SHP77 treated with DMSO at 0.1 percent for 48 hours (cell line): ENCODE results near the gene DNAJC7.
"Not testable (repeated sequence)": the region's sequence is repeated elsewhere in the genome, so short reads cannot be mapped to it uniquely, and the experiment has no call there.

Experiments used
- DNase-seq: peaks from one replicate; lab custom pipeline; 2025; lab: John Stamatoyannopoulos, UW

The DNAJC7 gene

GRCh38 chr17:42040818-42041217 lies 23.6 kb upstream of the DNAJC7 start:
- DNase-seq = no peak

GRCh38 chr17:42039794-42040763 lies 22.8 kb upstream of the DNAJC7 start:
- no peak for DNase-seq

DNA sequence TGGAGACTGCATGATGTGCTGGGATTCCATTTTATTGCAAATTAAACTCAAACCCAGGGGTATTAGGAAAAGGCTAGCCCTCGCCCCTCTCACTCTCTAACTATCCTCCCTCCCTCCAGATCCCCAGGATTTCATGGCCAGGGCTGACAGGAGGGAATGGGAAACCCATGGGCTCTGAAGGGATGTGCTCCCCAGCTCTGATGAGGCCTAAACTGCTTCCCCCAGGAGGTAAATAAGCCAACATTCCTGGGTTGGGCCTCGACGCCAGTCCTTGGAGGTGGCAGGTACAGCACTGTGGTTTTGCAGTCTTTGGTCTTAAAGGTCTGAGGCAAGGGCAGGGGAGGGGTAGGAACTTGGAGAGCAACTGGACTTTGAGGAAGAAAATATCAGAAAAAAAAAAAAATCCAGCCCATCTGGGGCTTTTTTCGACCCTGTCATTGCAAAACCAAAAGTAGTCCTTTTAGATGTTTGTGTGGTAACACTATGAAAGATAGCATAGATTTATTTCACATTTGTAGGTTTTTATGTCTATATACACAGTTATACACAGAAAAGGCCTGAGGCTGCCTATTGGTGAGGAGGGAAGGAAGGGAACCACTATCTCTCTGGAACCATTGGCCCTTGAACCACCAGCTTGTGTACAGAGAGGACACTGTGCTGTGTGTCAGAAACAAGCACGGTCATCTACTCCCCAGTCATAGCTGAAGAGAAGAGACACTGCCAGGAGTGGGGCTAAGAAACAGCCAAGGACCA lies 21.2 kb upstream of the DNAJC7 start:
- no peak for DNase-seq

GRCh38 chr17:42034059-42034458 lies 16.8 kb upstream of the DNAJC7 start:
- DNase-seq = no peak

DNA sequence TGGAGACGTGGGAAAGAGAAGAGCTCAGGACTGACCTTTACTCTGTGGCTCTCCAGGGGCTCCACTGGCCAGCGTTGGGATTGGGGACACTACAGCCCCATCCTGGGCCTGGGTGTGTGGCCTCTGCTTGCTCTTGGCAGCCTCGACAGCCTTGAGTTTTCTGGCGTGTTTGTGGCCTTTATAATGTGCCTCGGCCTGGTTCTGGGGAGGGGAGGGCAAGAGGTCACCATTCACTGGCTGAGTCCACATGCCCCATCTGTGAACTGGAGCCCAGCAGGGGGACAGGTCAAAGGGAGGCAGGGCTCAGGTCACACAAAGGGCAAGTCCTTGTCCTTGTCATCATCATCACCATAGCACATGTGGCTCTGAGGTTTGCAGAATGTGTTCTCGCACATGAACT lies 14.3 kb upstream of the DNAJC7 start:
- no peak for DNase-seq

DNA sequence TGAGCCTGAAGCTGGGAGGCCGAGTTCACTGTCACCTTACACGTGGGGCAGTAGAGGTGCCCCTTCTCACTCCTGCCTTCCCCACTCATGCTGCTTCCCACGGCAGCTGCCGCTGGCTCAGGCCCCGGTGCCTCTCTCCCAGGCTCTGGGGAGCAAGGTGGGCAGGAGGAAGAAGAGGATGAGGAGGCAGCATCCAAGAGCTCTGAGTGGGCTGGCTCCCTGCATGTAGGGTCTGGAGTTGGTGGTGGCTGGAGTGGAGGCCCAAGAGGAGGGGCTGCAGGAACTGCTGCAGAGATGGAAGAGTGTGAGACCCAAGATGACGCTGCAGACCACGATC lies 11.5 kb upstream of the DNAJC7 start:
- DNase-seq = no peak

DNA sequence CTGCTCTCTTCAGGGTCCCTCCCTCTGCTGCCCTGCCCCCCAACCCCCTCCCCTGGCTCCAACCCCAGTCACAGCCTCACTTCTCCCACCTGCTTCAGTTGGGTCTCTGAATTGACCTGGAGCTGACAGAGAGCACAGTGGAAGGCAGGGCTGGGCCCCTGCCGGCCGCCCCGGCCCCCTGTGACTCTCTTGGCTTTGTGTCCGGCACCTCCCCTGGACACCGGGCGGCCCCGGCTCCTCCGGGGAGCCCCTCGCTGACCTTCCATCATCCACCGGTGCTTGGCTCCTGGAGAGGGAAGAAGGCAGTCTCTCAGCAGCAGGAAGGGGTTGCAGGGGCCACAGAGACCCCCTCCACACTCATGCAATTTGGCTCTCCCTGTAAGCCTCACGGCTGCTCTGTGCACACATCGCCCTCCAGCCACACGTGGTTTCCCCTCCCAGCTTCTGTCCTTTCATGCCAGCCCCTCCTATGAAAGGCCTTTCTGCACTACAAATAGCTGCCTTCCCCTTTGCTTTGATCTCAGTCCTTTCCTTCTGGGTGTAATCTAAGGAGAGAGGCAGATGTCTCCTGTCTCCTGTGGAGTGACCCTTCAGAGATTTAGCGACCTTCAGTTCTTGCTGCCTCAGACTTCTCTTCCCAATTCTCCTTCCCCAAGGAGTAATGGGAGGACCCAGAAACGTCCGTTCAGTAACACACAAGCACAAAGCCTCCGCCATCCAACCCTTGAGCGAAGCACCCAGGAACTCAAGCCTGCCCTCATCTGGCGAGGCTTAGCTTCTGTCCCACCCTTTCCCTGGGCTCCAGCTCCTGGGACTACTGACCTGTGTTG lies 10.9 kb upstream of the DNAJC7 start:
- no peak for DNase-seq

- DNase-seq = no peak
Measured at GRCh38 chr17:42027590-42027889, 10.3 kb upstream of the DNAJC7 start.

GRCh38 chr17:42026857-42027589 lies 9.8 kb upstream of the DNAJC7 start:
- DNase-seq = no peak

GRCh38 chr17:42025936-42026335 lies 8.7 kb upstream of the DNAJC7 start:
- DNase-seq = no peak

GRCh38 chr17:42025191-42025579 lies 7.9 kb upstream of the DNAJC7 start:
- no peak for DNase-seq

DNA sequence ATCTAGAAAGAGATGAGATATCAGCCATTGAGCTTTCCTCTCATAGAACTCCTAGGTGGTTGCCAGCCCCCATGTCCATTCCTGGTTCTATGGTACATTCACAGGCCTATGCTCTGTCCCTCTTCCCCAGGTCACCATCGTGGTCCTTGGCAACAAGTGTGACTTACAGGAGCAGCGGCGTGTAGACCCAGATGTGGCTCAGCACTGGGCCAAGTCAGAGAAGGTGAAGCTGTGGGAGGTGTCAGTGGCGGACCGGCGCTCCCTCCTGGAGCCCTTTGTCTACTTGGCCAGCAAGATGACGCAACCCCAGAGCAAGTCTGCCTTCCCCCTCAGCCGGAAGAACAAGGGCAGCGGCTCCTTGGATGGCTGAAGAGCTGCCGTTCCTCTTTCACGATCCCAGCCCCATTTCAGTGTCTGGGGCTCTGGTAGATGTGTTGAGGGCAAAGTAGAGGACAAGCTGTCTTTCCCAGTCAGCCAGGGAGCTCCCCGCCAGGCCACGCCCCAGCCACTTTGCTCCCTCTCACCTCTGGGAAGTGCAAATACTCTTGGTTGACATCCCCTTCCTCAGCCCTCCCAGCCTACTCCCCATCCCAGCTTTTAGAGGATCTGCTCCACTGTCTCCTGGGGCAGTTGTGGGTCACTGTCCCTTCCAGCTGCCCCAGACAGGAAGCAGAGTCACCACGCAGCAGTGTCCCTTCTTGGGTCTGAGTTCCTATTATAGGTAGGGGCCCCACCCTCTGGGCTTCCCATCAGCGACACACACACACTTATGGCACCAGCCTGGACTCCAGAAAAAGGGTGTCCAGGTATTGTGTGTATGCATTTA lies 6.5 kb upstream of the DNAJC7 start:
- DNase-seq = no peak

GRCh38 chr17:42020845-42021244 lies 3.6 kb upstream of the DNAJC7 start:
- DNase-seq = not testable (repeated sequence)

- peak; percentile 78 for DNase-seq
Measured at GRCh38 chr17:42019509-42020404, 2.5 kb upstream of the DNAJC7 start, which contains the start of gene NKIRAS2. Gene NKIRAS2 (plus strand): TSS chr17:42020090. CDS start chr17:42021578, 1,488 bp downstream.

GRCh38 chr17:42018988-42019387 lies 1.7 kb upstream of the DNAJC7 start:
- no peak for DNase-seq

DNA sequence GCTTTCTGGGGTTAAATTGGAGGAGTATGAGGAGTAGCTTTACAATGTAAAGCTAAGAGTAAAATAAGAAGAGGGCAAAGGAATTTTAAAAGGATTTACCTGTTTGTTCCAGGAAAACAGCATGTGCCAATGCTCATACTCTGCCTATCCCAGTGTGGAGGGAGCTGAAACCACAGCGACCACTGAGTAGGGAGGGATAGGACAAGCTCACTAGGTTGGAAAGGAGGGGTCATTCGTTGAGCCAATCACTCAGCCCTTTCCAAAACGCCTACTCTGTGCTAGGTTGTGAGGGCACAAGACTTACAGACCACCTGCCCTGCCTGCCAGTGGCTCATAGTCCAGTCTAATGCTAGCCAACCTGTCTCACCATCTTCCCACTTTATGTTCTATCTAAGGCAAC lies 1.1 kb upstream of the DNAJC7 start:
- DNase-seq = peak; percentile 6

- no peak for DNase-seq
Measured at GRCh38 chr17:42017866-42018200, 594 bp upstream of the DNAJC7 start.

GRCh38 chr17:42016411-42016831 lies 818 bp downstream of the DNAJC7 start:
- DNase-seq = no peak

DNA sequence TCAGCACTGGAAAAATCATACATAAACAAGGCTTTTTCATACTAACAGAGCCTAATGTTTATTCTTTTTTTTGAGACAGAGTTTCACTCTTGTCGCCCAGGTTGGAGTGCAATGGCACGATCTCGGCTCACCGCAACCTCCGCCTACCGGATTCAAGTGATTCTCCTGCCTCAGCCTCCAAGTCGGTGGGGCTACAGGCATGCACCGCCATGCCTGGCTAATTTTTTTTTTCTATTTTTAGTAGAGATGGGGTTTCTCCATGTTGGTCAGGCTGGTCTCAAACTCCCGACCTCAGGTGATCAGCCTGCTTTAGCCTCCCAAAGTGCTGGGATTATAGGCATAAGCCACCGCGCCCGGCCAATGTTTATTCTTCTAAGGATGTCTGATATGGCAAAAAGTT lies 3.5 kb downstream of the DNAJC7 start:
- not testable (repeated sequence) for DNase-seq

- DNase-seq = not testable (repeated sequence)
Measured at GRCh38 chr17:42012363-42012762, 4.9 kb downstream of the DNAJC7 start.
